GM12878 (cell line): Measurements from ENCODE around the gene STRA6.

Source experiments
- CBFB ChIP-seq: IDR thresholded peaks from 2 replicates; pipeline ENCODE4 v1.6.1; 2016; ENCODE audit warnings: antibody characterized with exemption, low read depth
- CBX3 ChIP-seq: fragments of 200-600 bp; sonication (generic); IDR thresholded peaks from 2 replicates; pipeline ENCODE4 v1.6.1; 2016; ENCODE audit warnings: low read depth, borderline replicate concordance
- EZH2 ChIP-seq: IDR thresholded peaks from 2 replicates; pipeline ENCODE4 v1.6.1; 2012; ENCODE audit warnings: low read depth, mild to moderate bottlenecking, control low read depth, inconsistent platforms, low read length, borderline replicate concordance; ENCODE audit not compliant: control insufficient read depth
- MXI1 ChIP-seq: fragments of 150-350 bp; IDR thresholded peaks from 2 replicates; pipeline ENCODE4 v1.6.1; 2011; ENCODE audit warnings: low read depth, mild to moderate bottlenecking, inconsistent platforms, low read length, improper control_type of control experiment
- POLR2AphosphoS5 ChIP-seq: IDR thresholded peaks from 2 replicates; pipeline ENCODE4 v1.6.1; 2011; ENCODE audit warnings: mild to moderate bottlenecking, low read length, inconsistent platforms
- SMARCA5 ChIP-seq: fragments of 450-650 bp; IDR thresholded peaks from 2 replicates; pipeline ENCODE4 v1.6.1; 2017; ENCODE audit warnings: mild to moderate bottlenecking
- SREBF2 ChIP-seq: IDR thresholded peaks from 2 replicates; pipeline ENCODE4 v1.6.1; 2012; ENCODE audit warnings: mild to moderate bottlenecking, low read length
- YBX1 ChIP-seq: fragments of 450-650 bp; IDR thresholded peaks from 2 replicates; pipeline ENCODE4 v1.6.1; 2016; ENCODE audit warnings: antibody characterized with exemption
- YY1 ChIP-seq: IDR thresholded peaks from 2 replicates; pipeline ENCODE4 v1.6.1; 2011; ENCODE audit warnings: low read depth, mild to moderate bottlenecking, low read length
- ZNF274 ChIP-seq: IDR thresholded peaks from one replicate; pipeline ENCODE4 v1.8.0; 2011; ENCODE audit not compliant: insufficient read length, insufficient read depth
- TF ChIP-seq, protein P1 (sequence below): IDR thresholded peaks from 2 replicates; pipeline ENCODE4 v1.6.1; 2012; ENCODE audit warnings: low read depth, low read length, improper control_type of control experiment
- TF ChIP-seq, protein P2 (sequence below), 3 experiments: IDR thresholded peaks in 2 of 3; conservative IDR thresholded peaks in 1 of 3; 2 replicates each; pipeline ENCODE4 v1.5.1; 2011; ENCODE audit warnings: low read depth in 3 of 3, low read length in 3 of 3, mild to moderate bottlenecking in 3 of 3, control low read depth in 2 of 3, moderate library complexity in 2 of 3, inconsistent platforms in 1 of 3, mixed read lengths in 1 of 3; ENCODE audit not compliant: control insufficient read depth in 2 of 3, insufficient read depth in 1 of 3; ENCODE audit errors: extremely low read depth in 1 of 3
- TF ChIP-seq, protein P3 (sequence below): IDR thresholded peaks from 2 replicates; pipeline ENCODE4 v1.6.1; 2011; ENCODE audit warnings: borderline replicate concordance, low read depth, mild to moderate bottlenecking, moderate library complexity, low read length; ENCODE audit not compliant: insufficient read depth, poor library complexity, severe bottlenecking
- TF ChIP-seq, protein P4 (sequence below): fragments of 450-650 bp; IDR thresholded peaks from 2 replicates; pipeline ENCODE4 v1.6.1; 2017; ENCODE audit warnings: low read depth, mild to moderate bottlenecking, moderate library complexity

DNA sequence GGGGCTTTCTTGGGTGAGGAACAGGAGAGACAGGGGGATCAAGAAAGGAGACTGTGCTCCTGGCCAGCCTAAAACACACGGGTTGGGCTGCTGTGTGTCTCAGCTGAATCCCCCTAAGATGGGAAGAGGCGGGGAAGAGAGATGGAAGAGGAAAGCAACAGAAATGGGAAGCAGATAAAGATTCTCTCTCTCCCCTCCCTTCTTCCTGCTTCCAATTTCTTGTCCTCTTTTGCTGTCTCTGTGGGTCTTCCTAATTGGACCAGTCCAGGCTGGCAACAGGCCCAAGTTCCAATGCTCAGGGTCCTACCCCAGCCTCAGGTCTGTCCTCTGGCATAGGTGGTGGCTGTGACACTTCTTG is 65.1 kb downstream of the STRA6 start:
- TF ChIP-seq YBX1 (no peak), CBX3 (no peak), EZH2 (no peak), YY1 (no peak), SREBF2 (no peak), MXI1 (no peak), ZNF274 (no peak), CBFB (no peak), POLR2AphosphoS5 (no peak), SMARCA5 (no peak)
- TF ChIP-seq, protein P1, sequence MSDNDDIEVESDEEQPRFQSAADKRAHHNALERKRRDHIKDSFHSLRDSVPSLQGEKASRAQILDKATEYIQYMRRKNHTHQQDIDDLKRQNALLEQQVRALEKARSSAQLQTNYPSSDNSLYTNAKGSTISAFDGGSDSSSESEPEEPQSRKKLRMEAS: no peak
- TF ChIP-seq, protein P2, sequence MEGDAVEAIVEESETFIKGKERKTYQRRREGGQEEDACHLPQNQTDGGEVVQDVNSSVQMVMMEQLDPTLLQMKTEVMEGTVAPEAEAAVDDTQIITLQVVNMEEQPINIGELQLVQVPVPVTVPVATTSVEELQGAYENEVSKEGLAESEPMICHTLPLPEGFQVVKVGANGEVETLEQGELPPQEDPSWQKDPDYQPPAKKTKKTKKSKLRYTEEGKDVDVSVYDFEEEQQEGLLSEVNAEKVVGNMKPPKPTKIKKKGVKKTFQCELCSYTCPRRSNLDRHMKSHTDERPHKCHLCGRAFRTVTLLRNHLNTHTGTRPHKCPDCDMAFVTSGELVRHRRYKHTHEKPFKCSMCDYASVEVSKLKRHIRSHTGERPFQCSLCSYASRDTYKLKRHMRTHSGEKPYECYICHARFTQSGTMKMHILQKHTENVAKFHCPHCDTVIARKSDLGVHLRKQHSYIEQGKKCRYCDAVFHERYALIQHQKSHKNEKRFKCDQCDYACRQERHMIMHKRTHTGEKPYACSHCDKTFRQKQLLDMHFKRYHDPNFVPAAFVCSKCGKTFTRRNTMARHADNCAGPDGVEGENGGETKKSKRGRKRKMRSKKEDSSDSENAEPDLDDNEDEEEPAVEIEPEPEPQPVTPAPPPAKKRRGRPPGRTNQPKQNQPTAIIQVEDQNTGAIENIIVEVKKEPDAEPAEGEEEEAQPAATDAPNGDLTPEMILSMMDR (IDR thresholded peaks at IDR 0.05 in 2 of 3, conservative IDR thresholded peaks at IDR 0.05 in 1 of 3; ENCODE audit: control insufficient read depth in 2 of 3, extremely low read depth in 1 of 3, insufficient read depth in 1 of 3, low read depth in 3 of 3, low read length in 3 of 3): no peak
- TF ChIP-seq, protein P3, sequence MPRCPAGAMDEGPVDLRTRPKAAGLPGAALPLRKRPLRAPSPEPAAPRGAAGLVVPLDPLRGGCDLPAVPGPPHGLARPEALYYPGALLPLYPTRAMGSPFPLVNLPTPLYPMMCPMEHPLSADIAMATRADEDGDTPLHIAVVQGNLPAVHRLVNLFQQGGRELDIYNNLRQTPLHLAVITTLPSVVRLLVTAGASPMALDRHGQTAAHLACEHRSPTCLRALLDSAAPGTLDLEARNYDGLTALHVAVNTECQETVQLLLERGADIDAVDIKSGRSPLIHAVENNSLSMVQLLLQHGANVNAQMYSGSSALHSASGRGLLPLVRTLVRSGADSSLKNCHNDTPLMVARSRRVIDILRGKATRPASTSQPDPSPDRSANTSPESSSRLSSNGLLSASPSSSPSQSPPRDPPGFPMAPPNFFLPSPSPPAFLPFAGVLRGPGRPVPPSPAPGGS: no peak
- TF ChIP-seq, protein P4, sequence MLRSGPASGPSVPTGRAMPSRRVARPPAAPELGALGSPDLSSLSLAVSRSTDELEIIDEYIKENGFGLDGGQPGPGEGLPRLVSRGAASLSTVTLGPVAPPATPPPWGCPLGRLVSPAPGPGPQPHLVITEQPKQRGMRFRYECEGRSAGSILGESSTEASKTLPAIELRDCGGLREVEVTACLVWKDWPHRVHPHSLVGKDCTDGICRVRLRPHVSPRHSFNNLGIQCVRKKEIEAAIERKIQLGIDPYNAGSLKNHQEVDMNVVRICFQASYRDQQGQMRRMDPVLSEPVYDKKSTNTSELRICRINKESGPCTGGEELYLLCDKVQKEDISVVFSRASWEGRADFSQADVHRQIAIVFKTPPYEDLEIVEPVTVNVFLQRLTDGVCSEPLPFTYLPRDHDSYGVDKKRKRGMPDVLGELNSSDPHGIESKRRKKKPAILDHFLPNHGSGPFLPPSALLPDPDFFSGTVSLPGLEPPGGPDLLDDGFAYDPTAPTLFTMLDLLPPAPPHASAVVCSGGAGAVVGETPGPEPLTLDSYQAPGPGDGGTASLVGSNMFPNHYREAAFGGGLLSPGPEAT: no peak
